GM20431 (cell line): ENCODE measurements around the gene HPSE2.
"Not testable (repeated sequence)": the region's sequence is repeated elsewhere in the genome, so short reads cannot be mapped to it uniquely, and the experiment has no call there.

ENCODE experiments used
- in situ Hi-C: fragments of 300-500 bp; cut with MseI, MboI; formaldehyde crosslinking; loops from one replicate; pipeline ENCODE4 v1.15.0; 2020; ENCODE audit warnings: low sequenced_read_pairs; ENCODE audit not compliant: unreplicated experiment

HPSE2 gene

GRCh38 chr10:98943681-98944080 lies 292.0 kb downstream of the HPSE2 start:
- in situ Hi-C loops = no loop called here

- in situ Hi-C loops = no loop called here
Observed at GRCh38 chr10:98929709-98930108, 305.9 kb downstream of the HPSE2 start.

GRCh38 chr10:98925651-98926050 lies 310.0 kb downstream of the HPSE2 start:
- in situ Hi-C loops = no loop called here

- in situ Hi-C loops = no loop called here
Observed at GRCh38 chr10:98924526-98924925, 311.1 kb downstream of the HPSE2 start.

GRCh38 chr10:98921316-98921715 lies 314.3 kb downstream of the HPSE2 start:
- in situ Hi-C loops = no loop called here

- in situ Hi-C loops = no loop called here
Observed at GRCh38 chr10:98920807-98921206, 314.8 kb downstream of the HPSE2 start.

GRCh38 chr10:98920360-98920759 lies 315.3 kb downstream of the HPSE2 start:
- in situ Hi-C loops = no loop called here

GRCh38 chr10:98919899-98920298 lies 315.8 kb downstream of the HPSE2 start:
- in situ Hi-C loops = no loop called here

GRCh38 chr10:98917828-98918227 lies 317.8 kb downstream of the HPSE2 start:
- in situ Hi-C loops = no loop called here

- in situ Hi-C loops = no loop called here
Observed at GRCh38 chr10:98916526-98917125, 319.0 kb downstream of the HPSE2 start.

- in situ Hi-C loops = no loop called here
Observed at GRCh38 chr10:98915911-98916310, 319.7 kb downstream of the HPSE2 start.

- in situ Hi-C loops = no loop called here
Observed at GRCh38 chr10:98910546-98910945, 325.1 kb downstream of the HPSE2 start.

- in situ Hi-C loops = no loop called here
Observed at GRCh38 chr10:98910048-98910447, 325.6 kb downstream of the HPSE2 start.

- in situ Hi-C loops = no loop called here
Observed at GRCh38 chr10:98908868-98909267, 326.8 kb downstream of the HPSE2 start.

- in situ Hi-C loops = not testable (repeated sequence)
Observed at GRCh38 chr10:98908247-98908646, 327.4 kb downstream of the HPSE2 start.

GRCh38 chr10:98901441-98902110 lies 334.1 kb downstream of the HPSE2 start:
- in situ Hi-C loops = no loop called here

GRCh38 chr10:98899018-98899417 lies 336.6 kb downstream of the HPSE2 start:
- in situ Hi-C loops = no loop called here

- in situ Hi-C loops = no loop called here
Observed at GRCh38 chr10:98892523-98892922, 343.1 kb downstream of the HPSE2 start.

- in situ Hi-C loops = no loop called here
Observed at GRCh38 chr10:98886686-98887085, 349.0 kb downstream of the HPSE2 start.

- in situ Hi-C loops = no loop called here
Observed at GRCh38 chr10:98885378-98885777, 350.3 kb downstream of the HPSE2 start.

GRCh38 chr10:98881789-98882188 lies 353.9 kb downstream of the HPSE2 start:
- in situ Hi-C loops = no loop called here

GRCh38 chr10:98880971-98881370 lies 354.7 kb downstream of the HPSE2 start:
- in situ Hi-C loops = no loop called here
